Peyer's patch (tissue), 4 donors: ENCODE results near the gene PYGO2.

ENCODE experiments used
- POLR2A ChIP-seq, 2 donors: fragments of 450-650 bp; IDR thresholded peaks; one replicate each; pipeline ENCODE4 v1.5.1; 2017; ENCODE audit warnings: antibody characterized with exemption in 2 of 2, mild to moderate bottlenecking in 2 of 2, moderate library complexity in 2 of 2
- TF ChIP-seq, protein P1 (sequence below), 6 experiments: fragments of 450-650 bp in 4 of 6; fragments of 200-600 bp in 2 of 6; sonication (generic) in 1 of 6; IDR thresholded peaks; one replicate each; pipeline ENCODE4 v1.5.1; 2017 to 2019; ENCODE audit warnings: antibody characterized with exemption in 6 of 6, mild to moderate bottlenecking in 3 of 6, moderate library complexity in 1 of 6

DNA sequence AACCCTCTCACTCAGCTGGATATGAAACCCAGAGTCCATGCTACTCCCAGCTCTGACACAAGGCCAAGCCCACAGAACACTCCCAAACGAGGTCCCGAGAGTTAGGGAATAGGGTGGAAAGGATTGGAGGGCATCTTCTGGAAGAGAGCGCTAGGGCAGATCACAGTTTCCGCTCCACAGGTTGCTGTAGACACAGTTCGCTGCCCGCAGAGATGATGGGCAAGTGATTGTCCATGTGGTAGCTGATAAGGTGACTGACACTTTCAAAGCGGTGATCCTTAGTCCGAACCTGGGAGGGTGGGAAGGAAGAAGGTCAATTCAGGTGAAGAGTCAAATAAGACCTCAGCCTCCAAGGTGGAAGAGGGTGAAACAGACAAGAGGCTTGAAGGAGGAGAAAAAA, 2.1 kb upstream of the PYGO2 start:
- TF ChIP-seq, protein P1, sequence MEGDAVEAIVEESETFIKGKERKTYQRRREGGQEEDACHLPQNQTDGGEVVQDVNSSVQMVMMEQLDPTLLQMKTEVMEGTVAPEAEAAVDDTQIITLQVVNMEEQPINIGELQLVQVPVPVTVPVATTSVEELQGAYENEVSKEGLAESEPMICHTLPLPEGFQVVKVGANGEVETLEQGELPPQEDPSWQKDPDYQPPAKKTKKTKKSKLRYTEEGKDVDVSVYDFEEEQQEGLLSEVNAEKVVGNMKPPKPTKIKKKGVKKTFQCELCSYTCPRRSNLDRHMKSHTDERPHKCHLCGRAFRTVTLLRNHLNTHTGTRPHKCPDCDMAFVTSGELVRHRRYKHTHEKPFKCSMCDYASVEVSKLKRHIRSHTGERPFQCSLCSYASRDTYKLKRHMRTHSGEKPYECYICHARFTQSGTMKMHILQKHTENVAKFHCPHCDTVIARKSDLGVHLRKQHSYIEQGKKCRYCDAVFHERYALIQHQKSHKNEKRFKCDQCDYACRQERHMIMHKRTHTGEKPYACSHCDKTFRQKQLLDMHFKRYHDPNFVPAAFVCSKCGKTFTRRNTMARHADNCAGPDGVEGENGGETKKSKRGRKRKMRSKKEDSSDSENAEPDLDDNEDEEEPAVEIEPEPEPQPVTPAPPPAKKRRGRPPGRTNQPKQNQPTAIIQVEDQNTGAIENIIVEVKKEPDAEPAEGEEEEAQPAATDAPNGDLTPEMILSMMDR (IDR thresholded peaks at IDR 0.05) = no peak
- no peak for TF ChIP-seq POLR2A (IDR thresholded peaks at IDR 0.05)
